ENCODE measurements around the gene ASB13.
A peak's percentile ranks its signal among the peaks of the same experiment; 100 is the strongest.

Gene ASB13

DNA sequence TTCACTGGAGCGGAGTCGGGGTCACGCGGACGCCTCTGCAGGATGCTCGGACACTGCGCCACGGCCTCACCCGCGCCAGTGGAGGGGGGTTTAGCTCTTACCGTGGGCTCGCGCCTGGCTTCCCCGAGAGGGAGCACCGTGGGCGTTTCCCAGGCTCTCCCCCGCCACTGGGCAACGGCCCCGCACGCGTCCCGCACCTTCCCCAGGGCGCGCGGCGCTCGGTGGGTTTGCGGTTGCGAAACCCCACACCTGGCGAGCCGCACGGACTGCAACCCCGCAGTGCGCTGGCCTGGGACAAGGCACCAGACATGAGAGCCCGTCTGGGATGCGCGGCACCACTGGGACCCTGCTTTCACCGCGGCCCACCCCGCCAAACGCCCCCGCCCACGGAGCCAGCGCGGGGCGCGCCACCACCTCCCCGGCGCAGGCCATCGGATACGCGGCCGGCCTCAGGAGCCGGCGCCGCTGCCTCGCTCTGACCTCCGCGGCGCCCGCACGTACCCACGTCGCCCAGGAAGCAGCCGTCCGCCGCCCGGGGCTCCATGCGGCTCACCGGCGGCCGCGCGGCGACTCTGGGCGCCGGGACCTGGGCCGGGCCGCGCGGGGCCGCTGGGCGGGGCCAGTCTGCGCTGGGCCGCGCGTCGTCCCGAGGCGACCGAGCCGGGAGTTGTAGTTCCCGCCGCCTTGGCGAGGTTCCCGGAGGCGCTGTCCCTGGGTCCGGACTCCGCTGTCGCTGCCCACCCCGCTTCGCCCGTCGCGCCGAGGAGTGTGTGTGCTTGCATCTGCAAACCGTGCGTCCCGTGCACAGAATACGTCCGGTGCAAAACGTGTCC lies at the start of gene ASB13:
Gene ASB13 (minus strand): TSS at position 588 of the 833 bp plus-strand sequence. CDS start 44 bp downstream, at position 544.
- peak within 1 kb of the TSS; percentile 67 to 93 (median 86) for H3K4me3 ChIP-seq
- peak within 1 kb of the TSS in 20 of 21 experiments; percentile 68 to 93 (median 86) for H3K27ac ChIP-seq

GRCh38 chr10:5711642-5712041 lies 45.2 kb upstream of the ASB13 start:
- Histone ChIP-seq H3K4me3 (no peak overlapping the region), H3K27ac (peak overlapping the region in 3 of 21 experiments; percentile 34 to 69 (median 52))

DNA sequence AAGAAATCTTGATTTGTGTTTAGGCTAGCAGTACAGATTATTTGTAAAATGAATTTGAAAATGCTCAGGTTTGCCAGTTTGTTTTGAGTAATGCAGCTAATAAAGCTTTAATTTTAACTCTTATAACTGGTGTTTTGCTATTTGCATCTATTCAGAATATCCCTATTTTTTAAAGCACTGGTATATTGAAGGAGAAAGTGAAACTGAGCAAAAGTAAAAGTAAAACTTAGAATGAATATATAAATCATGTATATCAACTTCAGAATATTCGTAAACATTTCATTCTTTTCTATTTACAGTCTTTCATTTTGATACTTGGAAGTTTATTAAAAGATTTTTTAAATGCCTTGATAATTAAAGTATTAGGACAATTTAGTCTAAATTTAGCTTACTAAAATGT lies 44.5 kb upstream of the ASB13 start:
- Histone ChIP-seq H3K4me3 (no peak overlapping the region), H3K27ac (peak overlapping the region in 3 of 21 experiments; percentile 35 to 69 (median 52))

GRCh38 chr10:5709865-5710264 lies 43.5 kb upstream of the ASB13 start:
- Histone ChIP-seq H3K4me3 (no peak overlapping the region), H3K27ac (no peak overlapping the region)

GRCh38 chr10:5708356-5708755 lies 42.0 kb upstream of the ASB13 start:
- no peak overlapping the region for H3K27ac ChIP-seq
- H3K4me3 ChIP-seq = no peak overlapping the region

- no peak overlapping the region for H3K4me3 ChIP-seq
- H3K27ac ChIP-seq = no peak overlapping the region
Measured at GRCh38 chr10:5698062-5698461, 31.7 kb upstream of the ASB13 start.

GRCh38 chr10:5697342-5697741 lies 30.9 kb upstream of the ASB13 start:
- Histone ChIP-seq H3K4me3 (no peak overlapping the region), H3K27ac (no peak overlapping the region)

- Histone ChIP-seq H3K27ac (no peak overlapping the region), H3K4me3 (no peak overlapping the region)
Measured at GRCh38 chr10:5694573-5694972, 28.2 kb upstream of the ASB13 start.

GRCh38 chr10:5692461-5693358 lies 26.3 kb upstream of the ASB13 start:
- H3K4me3 ChIP-seq = peak overlapping the region; percentile 14 to 38 (median 36)
- H3K27ac ChIP-seq = peak overlapping the region in 12 of 21 experiments; percentile 2 to 64 (median 44)

- H3K4me3 ChIP-seq = no peak overlapping the region
Measured at GRCh38 chr10:5691786-5692185, 25.4 kb upstream of the ASB13 start.

DNA sequence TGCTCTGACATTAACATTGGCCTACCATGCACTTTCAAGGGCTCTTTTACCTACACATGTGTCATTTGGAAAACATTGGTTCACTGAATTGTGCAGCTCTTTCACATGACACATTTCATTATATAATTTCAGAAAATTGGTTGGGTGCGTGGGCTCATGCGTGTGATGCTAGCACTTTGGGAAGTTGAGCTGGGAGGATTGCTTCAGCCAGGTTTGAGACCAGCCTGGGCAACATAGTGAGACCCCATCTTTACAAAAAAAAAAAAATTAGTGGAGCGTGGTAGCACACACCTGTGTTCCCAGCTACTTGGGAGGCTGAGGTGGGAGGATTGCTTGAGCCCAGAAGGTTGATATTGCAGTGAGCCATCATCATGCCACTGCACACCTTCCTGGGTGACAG lies 22.2 kb upstream of the ASB13 start:
- Histone ChIP-seq H3K4me3 (no peak overlapping the region), H3K27ac (no peak overlapping the region)

More at GRCh38 chr10:5691786-5692185, 25.4 kb upstream of the ASB13 start:
- H3K27ac ChIP-seq = no peak overlapping the region

- peak overlapping the region in 18 of 21 experiments; percentile 83 to 98 (median 93) for H3K27ac ChIP-seq
- peak overlapping the region; percentile 81 to 98 (median 89) for H3K4me3 ChIP-seq
Measured at GRCh38 chr10:5685764-5686240, 19.4 kb upstream of the ASB13 start.

GRCh38 chr10:5684971-5685763 lies 18.8 kb upstream of the ASB13 start:
- Histone ChIP-seq H3K4me3 (peak overlapping the region; percentile 81 to 98 (median 89)), H3K27ac (peak overlapping the region; percentile 71 to 98 (median 93))

- Histone ChIP-seq H3K4me3 (peak within 1 kb of the TSS; percentile 81 to 98 (median 89)), H3K27ac (peak within 1 kb of the TSS; percentile 71 to 98 (median 93))
Measured at GRCh38 chr10:5684318-5684970, 18.0 kb upstream of the ASB13 start, which contains the start of gene TASOR2. TSS of gene TASOR2 (plus strand) at chr10:5684838. CDS start at chr10:5720643, 35,805 bp downstream.

GRCh38 chr10:5683065-5683464 lies 16.7 kb upstream of the ASB13 start:
- no peak overlapping the region for H3K4me3 ChIP-seq
- no peak overlapping the region for H3K27ac ChIP-seq

- H3K27ac ChIP-seq = no peak overlapping the region
Measured at GRCh38 chr10:5681930-5682329, 15.5 kb upstream of the ASB13 start.

DNA sequence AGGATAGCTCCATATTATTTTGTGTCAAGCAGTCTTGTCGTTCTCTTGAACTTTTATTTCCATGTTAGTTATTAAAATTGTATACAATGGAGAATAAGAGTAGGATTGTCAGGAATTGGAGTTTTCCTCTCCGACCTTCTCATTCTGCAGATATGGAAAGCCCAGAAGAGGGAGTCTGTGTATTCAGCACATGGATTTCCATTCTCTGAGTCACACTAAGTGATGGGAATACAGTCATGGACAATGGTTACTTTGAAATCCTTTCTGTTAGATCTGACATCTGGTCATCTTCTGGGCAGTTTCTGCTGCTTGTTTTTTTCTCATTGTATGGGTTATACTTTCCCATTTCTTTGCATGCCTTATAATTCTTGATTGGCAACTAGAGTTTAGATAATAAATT lies 13.2 kb upstream of the ASB13 start:
- H3K4me3 ChIP-seq = no peak overlapping the region
- H3K27ac ChIP-seq = peak overlapping the region in 1 of 21 experiments; percentile 48

More at GRCh38 chr10:5681930-5682329, 15.5 kb upstream of the ASB13 start:
- no peak overlapping the region for H3K4me3 ChIP-seq

DNA sequence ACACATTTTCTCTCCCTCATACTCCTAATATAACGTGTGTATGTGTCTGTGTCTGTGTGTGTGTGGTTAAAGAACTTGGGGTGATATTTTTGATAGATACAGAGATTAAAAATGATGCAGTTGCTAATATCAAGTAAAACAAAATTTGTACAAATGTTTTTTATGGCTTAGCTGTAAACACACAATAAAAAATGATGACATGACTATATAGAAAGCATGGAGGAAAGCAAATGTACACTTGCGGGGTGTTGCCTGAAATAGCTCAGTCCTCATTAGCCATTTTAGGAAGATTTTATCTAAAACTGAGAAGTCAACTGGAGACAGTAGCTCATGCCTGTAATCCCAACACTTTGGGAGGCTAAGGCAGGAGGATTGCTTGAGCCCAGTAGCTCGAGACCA lies 12.6 kb upstream of the ASB13 start:
- Histone ChIP-seq H3K4me3 (no peak overlapping the region), H3K27ac (peak overlapping the region in 1 of 21 experiments; percentile 48)

Data from skin epidermis (tissue), 12 donors.